GM18909 (cell line): ENCODE data around the gene P4HA2.

ENCODE experiments used
- ATAC-seq: cut with Tn5 transposase; IDR thresholded peaks from one replicate; pipeline ENCODE4 v1.9.1; 2021; ENCODE audit warnings: mild to moderate bottlenecking; ENCODE audit not compliant: unreplicated experiment, poor library complexity

P4HA2 gene

GRCh38 chr5:132265336-132266030 lies 37.8 kb upstream of the P4HA2 start:
- no peak for ATAC-seq

- ATAC-seq = no peak
Measured at GRCh38 chr5:132264546-132265335, 37.1 kb upstream of the P4HA2 start.

GRCh38 chr5:132263548-132264261 lies 36.1 kb upstream of the P4HA2 start:
- no peak for ATAC-seq

GRCh38 chr5:132262882-132263547 lies 35.4 kb upstream of the P4HA2 start:
- ATAC-seq = no peak

GRCh38 chr5:132261881-132262845 lies 34.5 kb upstream of the P4HA2 start:
- ATAC-seq = no peak

GRCh38 chr5:132260714-132261551 lies 33.3 kb upstream of the P4HA2 start:
- ATAC-seq = no peak

GRCh38 chr5:132260051-132260450 lies 32.4 kb upstream of the P4HA2 start:
- ATAC-seq = no peak

- ATAC-seq = no peak
Measured at GRCh38 chr5:132259069-132259851, 31.6 kb upstream of the P4HA2 start.

GRCh38 chr5:132258102-132259068 lies 30.7 kb upstream of the P4HA2 start:
- ATAC-seq = no peak

GRCh38 chr5:132257131-132258101 lies 29.8 kb upstream of the P4HA2 start, which contains the start of gene PDLIM4:
PDLIM4 (plus strand) TSS chr5:132257696; CDS start chr5:132257735, 39 bp downstream.
- no peak for ATAC-seq

GRCh38 chr5:132256783-132257130 lies 29.1 kb upstream of the P4HA2 start:
- ATAC-seq = no peak

GRCh38 chr5:132256086-132256782 lies 28.6 kb upstream of the P4HA2 start:
- ATAC-seq = no peak

- ATAC-seq = no peak
Measured at GRCh38 chr5:132254321-132254977, 26.8 kb upstream of the P4HA2 start.

- no peak for ATAC-seq
Measured at GRCh38 chr5:132253452-132254320, 26.0 kb upstream of the P4HA2 start.
